Skeletal muscle cell (primary cell): ENCODE data around the gene CADM1.
A peak's percentile ranks its signal among the peaks of the same experiment; 100 is the strongest.

Experiments
- DNase-seq: peaks from one replicate; pipeline ENCODE4 v3.0.0-alpha.2; 2010; ENCODE audit warnings: low read depth
- H3K4me3 ChIP-seq: 2 replicates; pipeline ENCODE4 v1.5.1; 2011; ENCODE audit warnings: low read depth, mild to moderate bottlenecking, control low read depth, low read length, moderate library complexity

CADM1 gene

DNA sequence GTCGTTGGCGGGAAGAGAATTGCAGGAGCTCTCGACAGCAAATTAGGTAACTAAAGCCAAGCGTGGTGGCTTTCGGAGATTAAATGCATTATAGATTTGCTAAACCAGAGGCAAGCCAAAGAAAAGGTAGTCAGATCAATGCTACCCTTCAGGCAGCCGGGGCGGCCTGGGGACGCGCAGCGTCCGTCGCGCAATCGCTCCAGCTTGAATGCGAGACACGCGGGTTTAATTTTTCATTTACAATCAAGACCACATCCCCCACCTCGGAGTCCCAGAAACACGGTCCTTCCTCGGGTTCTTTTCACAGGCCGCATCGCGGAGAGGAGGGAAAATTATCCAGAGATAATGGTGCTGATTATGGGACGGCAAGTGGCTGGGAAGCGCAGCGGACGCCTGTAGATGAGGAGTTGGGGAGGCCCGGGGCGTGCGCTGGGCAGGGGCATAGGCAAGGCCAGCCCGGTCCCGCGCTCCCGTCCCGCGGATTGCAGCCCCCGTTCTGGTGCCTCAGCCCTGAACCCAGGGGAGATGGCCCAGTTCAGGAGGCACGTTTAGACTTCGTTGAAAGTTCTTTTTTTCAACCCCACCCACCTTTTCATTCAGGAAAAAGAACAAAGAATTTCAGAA, 350.4 kb downstream of the CADM1 start:
- DNase-seq, result no peak
- no peak overlapping the region for H3K4me3 ChIP-seq

DNA sequence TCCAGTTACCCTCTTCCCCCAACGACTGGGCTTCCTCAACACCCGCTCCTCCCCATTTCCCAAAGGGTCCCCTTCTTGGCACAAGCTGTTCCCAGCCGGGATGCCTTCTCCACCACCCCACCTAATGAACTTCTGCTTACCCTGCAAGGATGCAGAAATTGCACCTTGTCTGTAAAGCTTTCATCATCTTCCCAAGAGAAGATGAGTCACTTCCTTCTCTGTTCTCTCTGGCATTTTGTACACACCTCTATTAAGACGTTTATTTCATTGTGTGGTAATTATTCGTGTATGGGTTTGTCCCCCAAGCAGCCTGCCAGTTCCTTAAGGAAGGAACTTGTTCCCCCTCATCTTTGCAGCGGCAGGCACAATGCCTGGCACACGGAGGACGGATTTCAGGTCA, 351.1 kb downstream of the CADM1 start:
- peak; percentile 4 for DNase-seq
- no peak overlapping the region for H3K4me3 ChIP-seq

DNA sequence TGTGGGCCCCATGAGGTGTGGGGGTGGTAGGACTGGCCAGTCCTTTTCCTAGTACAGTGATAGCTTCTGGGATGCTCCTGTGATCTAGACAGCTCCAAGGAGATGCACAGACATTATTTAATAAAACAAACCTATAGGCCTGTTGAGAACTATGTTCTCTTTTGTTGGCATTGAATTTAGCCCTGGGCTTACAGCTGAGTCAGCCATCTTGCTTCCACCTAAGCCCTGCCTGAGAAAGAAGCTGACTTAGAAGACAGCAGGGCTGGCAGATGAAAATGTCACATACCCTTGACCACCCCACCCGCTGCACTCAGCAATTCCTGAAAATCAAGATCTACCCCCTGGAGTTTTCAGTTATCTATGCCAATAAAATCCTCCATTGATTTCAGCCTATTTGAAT, 353.2 kb downstream of the CADM1 start:
- no peak overlapping the region for H3K4me3 ChIP-seq
- DNase-seq, result no peak

DNA sequence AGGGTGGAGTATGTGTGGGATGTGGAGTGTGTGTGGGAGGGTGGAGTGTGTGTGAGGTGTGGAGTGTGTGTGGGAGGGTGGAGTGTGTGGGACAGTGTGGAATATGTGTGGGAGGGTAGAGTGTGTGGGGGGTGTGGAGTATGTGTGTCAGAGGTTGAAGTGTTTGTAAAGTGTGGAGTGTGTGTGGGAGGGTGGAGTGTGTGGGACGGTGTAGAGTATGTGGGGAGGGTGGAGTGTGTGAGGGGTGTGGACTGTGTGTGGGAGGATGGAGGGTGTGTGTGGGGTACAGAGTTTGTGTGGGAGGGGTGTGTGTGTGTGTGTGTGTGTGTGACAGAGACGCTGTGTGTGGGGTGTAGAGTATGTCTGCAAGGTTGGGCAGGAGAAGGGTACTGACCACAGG, 355.5 kb downstream of the CADM1 start:
- no peak for DNase-seq
- H3K4me3 ChIP-seq, result no peak overlapping the region

DNA sequence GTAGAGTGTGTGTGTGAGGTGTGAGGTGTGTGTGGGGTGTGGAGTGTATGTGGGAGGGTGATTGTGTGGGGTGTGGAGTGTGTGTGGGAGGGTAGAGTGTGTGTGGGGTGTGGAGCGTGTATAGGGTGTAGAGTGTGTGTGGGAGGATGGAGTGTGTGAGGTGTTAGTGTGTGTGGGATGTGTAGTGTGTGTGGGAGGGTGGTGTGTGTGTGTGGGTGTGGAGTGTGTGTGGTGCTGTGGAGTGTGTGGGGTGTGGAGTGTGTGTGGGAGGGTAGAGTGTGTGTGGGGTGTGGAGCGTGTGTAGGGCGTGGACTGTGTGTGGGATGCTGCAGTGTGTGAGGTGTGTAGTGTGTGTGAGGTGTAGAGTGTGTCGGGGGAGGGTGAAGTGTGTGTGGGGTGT, 356.1 kb downstream of the CADM1 start:
- H3K4me3 ChIP-seq, result no peak overlapping the region
- no peak for DNase-seq

DNA sequence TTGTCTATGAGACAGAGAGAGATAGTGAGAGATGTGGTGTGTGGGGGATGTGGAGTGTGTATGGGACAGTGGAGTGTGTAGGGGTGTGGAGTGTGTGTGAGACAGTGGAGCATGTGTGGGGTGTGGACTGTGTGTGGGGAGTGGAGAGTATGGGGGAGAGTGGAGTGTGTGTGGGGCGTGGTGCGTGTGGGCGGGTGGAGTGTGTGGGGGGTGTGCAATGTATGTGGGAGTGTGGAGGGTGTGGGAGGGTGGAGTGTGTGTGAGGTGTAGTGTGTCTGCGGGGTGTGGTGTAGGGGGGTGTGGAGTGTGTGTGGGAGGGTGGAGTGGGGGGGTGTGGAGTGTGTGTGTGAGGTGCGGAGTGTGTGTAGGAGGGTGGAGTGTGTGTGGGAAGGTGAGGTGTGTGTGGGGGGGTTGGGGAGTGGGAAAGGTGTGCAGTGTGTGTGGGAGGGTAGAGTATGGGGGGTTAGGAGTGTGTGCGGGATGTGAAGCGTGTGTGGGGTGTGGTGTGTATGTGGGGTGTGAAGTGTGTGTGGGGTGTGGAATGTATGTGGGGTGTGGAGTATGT, 356.9 kb downstream of the CADM1 start:
- no peak overlapping the region for H3K4me3 ChIP-seq
- DNase-seq, result no peak

DNA sequence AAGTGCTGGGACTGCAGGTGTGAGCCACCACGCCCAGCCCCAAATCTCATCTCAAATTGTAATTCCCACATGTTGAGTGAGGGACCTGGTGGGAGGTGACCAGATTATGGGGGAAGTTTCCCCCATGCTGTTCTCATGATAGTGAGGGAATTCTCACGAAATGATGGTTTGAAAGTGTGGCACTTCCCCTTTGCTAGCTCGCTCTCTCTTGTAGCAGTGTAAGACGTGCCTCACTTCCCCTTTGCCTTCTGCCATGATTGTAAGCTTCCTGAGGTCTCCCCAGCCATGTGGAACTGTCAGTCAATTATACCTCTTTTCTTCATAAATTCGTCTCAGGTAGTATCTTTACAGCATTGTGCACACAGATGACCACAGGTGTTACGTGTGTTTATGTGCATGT, 357.8 kb downstream of the CADM1 start:
- no peak for DNase-seq
- no peak overlapping the region for H3K4me3 ChIP-seq

DNA sequence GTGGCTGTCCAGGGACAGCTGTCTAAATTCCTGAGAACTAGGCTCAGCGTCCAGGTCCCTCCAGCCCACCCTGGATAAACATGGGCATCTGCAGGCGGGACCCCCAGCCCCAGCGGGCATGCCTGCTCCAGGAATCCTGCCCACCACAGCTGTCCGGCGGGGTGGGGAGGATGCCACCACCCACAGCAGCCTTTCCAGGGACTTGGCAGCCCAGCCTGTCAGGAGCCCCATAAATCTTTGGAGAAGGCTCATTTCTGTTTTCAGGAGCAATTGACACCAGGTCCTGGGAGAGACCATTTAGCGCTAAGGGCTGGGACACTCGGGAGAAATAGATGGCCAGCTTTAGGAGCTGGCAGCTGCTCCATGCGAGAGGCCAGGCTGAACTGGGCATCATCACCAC, 358.9 kb downstream of the CADM1 start:
- DNase-seq, result no peak
- H3K4me3 ChIP-seq, result no peak overlapping the region

DNA sequence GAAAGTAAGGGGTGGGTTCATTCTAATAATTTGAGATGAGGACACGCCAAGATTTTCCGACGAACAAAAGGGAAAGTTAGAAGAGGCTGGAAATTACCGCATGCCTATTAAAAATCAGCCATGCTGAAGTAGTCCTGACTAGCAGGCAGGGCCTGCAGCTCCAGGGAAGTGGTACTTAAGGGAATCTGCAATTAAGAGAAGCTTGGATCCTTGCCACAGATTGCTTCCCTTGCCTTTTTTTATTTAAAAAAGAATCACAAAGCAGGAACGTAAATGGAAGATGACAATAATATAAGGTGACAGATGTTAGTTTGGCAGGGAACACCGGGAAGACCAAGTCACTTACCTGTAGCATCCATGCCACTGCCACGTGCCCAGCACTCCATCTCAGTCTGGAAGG, 359.3 kb downstream of the CADM1 start:
- no peak overlapping the region for H3K4me3 ChIP-seq

DNA sequence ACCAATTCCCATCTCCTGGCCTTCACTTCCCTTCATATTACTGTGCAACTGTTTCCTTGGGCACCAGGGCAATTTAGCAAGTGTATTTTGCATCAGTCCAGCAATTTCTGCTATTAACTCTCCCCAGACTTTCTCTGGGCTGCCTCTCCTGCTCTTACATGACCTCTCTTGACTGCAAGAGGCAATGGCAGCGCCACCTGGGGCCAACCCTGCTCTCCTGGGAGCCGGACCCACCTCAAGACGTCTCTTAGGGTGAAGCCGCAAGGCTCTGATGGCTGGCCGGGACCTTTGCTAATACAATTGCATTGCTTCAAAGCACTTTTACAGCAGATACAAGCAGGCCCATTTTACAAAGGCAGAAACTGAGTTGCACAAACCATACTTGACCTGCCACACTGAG, 360.2 kb downstream of the CADM1 start:
- H3K4me3 ChIP-seq, result no peak overlapping the region
- DNase-seq, result no peak

More for the DNA sequence above, 359.3 kb downstream of the CADM1 start:
- DNase-seq, result no peak

DNA sequence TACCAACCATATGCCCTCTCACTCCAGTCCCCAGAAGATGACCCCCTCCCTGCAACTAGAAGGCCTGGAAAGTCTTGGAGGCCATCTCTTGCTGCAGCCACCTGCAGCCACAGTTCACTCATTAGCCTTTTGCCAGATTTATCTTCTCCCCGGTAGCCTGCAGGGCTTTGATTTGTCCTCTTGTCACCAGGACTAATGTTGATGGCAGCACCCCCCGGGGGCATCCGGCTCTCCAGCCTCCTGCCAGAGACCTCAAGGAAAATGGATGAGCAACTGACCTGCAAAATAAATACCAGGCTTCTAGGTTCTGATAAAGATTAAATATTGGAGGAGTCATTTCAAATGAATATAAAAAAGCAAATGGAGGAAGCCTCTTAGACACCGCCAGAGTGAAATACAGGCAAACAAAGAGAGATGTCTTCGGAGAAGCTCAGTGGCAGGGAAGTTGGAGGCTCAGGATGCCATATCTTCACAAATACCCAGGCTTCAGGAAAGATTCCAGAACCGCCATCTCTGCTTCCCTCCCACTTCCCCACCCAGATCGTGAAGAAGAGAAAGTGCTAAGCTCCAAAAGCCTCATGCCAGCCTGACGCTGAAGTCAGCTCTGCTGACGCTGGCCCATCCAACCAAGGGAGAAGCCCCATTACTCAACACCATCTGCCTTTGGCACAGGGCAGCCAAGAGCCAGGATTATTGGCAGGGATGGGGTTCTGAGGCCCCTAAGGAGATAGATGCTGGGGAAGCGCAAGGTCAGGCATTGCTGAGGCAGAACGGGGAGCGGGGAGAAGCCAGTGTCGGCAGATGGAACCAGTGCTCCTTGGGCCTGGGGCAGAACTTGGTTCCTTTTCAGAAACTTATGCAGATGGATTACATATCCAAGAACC, 362.7 kb downstream of the CADM1 start:
- H3K4me3 ChIP-seq, result no peak overlapping the region

DNA sequence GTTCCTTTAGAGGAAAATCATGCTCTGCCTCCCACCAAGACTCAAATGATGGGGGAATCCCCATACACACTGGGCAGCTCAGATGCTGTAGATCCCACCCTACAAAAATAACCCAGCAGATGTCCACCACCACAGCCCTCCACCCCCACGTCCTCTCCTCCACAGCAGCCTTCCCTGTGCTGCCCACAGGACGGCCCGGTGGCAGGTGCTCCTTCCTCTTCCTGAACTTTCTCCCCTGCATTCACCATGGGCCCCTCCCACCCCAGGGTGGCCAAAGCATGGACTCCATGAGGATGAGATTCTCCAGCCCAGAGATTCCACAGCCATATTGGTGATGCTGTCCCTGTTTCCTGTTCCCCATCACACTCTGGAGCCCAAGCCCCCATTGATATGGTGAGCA, 368.3 kb downstream of the CADM1 start:
- no peak overlapping the region for H3K4me3 ChIP-seq
- no peak for DNase-seq

More for the DNA sequence above, 362.7 kb downstream of the CADM1 start:
- no peak for DNase-seq

DNA sequence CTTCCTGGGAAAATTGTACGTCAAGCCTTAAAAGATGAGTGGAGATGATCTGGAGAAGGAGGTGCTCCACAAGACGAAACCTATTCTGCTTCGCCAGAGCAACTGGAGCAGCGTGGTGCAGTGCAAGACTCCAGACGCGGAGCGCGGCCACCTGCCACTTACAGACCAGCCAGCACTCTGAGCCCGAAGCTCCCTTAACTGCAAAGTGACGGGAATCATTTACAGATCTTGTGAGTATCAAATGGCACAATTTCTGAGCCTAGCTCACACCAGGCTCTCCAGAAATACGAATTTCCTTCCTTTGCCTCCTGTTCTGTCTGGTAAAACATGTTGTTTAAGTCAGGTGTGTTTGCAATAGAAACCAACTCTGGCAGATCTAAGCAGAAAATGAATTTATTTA, 369.3 kb downstream of the CADM1 start:
- no peak overlapping the region for H3K4me3 ChIP-seq
- no peak for DNase-seq

DNA sequence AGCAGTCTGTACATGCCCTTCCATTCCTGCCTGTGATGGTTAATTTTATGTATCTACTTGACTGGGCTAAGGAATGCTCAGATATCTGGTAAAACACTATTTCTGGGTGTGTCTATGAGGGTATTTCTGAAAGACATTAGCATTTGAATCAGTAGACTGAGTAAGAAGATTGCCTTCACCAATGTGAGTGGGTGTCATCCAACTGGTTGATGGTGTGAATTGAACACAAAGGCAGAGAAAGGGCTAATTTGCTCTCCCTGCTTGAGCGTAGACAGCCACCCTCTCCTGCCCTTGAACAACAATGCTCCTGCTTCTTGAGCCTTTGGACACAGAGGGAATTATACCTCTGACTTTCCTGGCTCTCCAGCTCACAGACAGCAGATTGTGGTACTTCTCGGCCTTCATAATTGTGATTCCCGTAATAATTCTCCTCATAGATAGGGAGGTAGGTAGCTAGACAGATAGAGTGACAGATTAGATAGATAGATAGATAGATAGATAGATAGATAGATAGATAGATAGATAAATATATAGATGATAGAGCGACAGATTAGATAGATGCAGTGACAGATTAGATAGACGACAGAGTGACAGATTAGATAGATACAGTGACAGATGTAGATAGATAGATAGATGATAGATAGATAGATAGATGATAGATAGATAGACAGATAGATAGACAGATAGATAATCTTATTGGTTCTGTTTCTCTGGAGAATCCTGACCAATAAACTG, 370.6 kb downstream of the CADM1 start:
- no peak overlapping the region for H3K4me3 ChIP-seq
- DNase-seq, result no peak

DNA sequence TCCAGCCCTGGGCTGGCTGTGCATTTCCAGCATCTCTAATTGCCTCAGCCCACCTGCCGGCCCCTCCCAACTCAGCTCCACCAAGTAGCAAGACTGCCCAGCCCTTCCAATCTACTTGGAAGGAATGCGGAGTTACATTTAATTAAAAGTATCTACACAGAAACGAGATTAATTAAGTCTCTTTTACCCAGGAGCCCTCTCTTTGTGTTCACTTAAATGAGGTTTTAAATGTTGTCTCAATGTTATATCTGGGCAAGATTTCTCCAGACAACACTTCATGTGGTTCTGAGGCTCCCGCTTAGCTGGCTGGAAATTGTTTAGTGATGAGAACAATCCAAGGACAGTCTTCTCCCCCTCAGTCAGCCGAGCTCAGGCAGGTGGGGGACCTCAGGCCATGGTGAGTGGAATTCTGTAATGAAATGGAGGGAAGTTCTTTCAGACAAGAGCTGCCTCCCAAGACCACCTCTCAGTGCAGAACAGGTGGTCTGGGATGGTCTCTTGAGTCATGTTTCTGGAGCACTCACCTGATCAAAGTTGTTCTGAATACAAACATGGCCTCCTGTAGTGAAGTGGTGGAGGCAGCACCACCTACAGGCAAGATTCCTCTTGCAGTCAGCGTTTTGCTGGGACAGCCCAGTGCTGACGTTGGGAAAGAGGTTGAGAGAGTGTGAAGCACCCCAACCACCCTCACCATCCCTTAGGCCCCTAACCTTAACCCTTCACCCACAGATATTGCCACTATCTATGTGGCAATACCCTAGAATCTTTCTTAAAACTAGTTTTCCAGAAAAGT, 371.6 kb downstream of the CADM1 start:
- no peak for DNase-seq
- H3K4me3 ChIP-seq, result no peak overlapping the region

DNA sequence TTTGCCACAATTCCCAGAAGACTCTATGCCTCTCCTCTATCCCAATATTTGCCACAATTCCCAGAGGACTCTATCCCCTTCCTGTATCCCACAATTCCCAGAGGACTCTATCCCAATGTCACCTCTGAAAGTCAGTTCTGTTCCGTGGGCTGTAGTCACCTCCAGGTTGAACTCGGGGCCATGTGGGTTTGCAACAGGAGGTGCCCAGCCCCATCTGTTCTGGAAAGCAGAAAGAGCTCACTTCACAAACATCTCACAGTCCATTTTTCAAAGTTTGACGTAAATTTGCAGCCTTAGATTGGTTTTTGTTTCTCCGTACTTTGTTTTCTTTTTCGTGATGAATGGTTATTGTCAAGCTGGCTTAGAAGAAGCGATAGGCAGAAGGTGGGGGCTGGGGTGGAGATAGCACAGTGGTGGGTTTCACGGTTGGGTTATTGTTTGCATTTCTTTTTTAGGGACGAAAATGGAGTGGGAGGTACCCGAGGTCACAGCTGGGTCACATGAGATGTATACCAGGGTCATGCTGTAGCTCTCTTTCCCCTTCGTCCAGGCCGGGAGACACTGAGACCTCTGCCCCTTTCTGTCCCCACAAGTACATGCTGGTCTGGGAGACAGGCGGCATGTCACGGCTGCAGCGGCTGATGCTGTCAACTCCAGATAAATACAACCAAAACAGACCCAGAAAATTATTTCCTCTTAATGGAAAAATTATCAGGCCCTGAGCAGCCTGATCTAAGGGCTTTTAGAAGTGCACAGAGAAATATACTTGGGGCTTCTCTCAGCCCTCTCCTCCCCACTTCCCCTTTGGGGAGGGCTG, 374.5 kb downstream of the CADM1 start:
- H3K4me3 ChIP-seq, result no peak overlapping the region
- no peak for DNase-seq

DNA sequence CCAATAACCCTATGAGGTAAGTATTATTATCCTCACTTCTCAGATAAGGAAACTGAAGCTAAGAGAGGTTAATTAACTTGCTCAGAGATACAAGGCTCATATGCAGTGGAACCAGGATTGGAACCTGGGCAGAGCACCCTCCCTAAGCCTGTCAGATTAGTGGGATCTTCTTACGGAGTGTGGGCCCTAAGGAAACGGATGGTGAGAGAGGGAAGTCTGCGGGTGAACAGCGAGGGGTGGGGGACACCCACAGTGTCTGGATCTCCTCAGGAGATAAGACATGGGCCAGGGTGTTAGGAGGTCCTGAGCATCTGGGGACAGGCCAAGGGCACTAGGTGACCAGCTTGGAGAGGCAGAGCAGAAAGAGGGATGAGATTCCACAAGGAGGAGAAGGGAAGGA, 376.0 kb downstream of the CADM1 start:
- no peak overlapping the region for H3K4me3 ChIP-seq

DNA sequence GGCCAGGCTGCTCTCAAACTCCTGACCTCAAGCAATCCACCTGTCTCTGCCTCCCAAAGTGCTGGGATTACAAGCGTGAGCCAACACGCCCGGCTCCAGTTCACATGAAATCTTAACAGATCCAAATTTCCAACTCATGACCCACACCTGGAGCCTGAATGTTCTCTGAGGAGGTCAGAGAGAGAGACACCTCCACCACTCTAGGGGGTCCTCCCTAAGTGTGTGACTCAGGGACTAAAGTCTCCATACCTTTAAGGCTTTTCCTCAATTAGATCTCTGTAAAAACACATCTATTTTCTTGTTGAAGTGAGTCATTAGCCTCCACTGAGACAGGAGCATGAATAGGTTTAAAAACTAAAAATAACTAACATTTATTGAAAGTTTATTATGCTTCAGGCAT, 376.4 kb downstream of the CADM1 start:
- H3K4me3 ChIP-seq, result no peak overlapping the region
- DNase-seq, result no peak

More for the DNA sequence above, 376.0 kb downstream of the CADM1 start:
- no peak for DNase-seq
